Sigmoid colon (tissue), 7 donors: Measurements from ENCODE around the gene TMTC2. TPM values are rescaled to one million over a fixed set of nuclear protein-coding genes. Genes with fewer than 3 reads are reported as not detected.
A peak's percentile ranks its signal among the peaks of the same experiment; 100 is the strongest.

Source experiments
- DNase-seq: peaks from one replicate; pipeline ENCODE4 v3.0.0-alpha.2; 2019
- H3K27ac ChIP-seq, 4 donors: fragments of 200-600 bp; sonication (generic); one replicate each; pipeline ENCODE4 v1.5.1; 2016 to 2019; ENCODE audit warnings: mild to moderate bottlenecking in 1 of 4
- H3K27me3 ChIP-seq, 3 donors: fragments of 200-600 bp; sonication (generic); one replicate each; pipeline ENCODE4 v1.5.1; 2019; ENCODE audit warnings: mild to moderate bottlenecking in 1 of 3
- H3K36me3 ChIP-seq, 4 donors: fragments of 200-600 bp; sonication (generic); one replicate each; pipeline ENCODE4 v1.5.1; 2016 to 2019
- H3K4me1 ChIP-seq, 4 donors: fragments of 200-600 bp; sonication (generic); one replicate each; pipeline ENCODE4 v1.5.1; 2017 to 2019
- H3K4me3 ChIP-seq, 4 donors: fragments of 200-600 bp; sonication (generic); one replicate each; pipeline ENCODE4 v1.5.1; 2017 to 2019; ENCODE audit warnings: mild to moderate bottlenecking in 2 of 4, moderate library complexity in 1 of 4
- H3K9me3 ChIP-seq, 4 donors: fragments of 200-600 bp in 3 of 4; sonication (generic) in 3 of 4; one replicate each; pipeline versions ENCODE4 v1.5.1 to v1.6.1; 2013 to 2019
- CTCF ChIP-seq, 4 experiments: fragments of 450-650 bp in 3 of 4; fragments of 200-600 bp in 1 of 4; IDR thresholded peaks; one replicate each; pipeline ENCODE4 v1.5.1; 2016 to 2019; ENCODE audit warnings: antibody characterized with exemption in 4 of 4, mild to moderate bottlenecking in 3 of 4, moderate library complexity in 2 of 4
- EP300 ChIP-seq, 4 donors: sonication (generic); formaldehyde crosslinking; IDR thresholded peaks; one replicate each; pipeline ENCODE4 v1.6.1; 2017; ENCODE audit warnings: antibody characterized with exemption in 4 of 4
- POLR2A ChIP-seq, 2 donors: fragments of 450-650 bp; IDR thresholded peaks; one replicate each; pipeline ENCODE4 v1.6.1; 2016; ENCODE audit warnings: antibody characterized with exemption in 2 of 2, mild to moderate bottlenecking in 2 of 2, moderate library complexity in 2 of 2
- POLR2AphosphoS5 ChIP-seq, 4 donors: sonication (generic); formaldehyde crosslinking; IDR thresholded peaks; one replicate each; pipeline ENCODE4 v1.6.1; 2017; ENCODE audit warnings: antibody characterized with exemption in 4 of 4
- WGBS, 2 donors: extraction: QIAGEN DNeasy Blood & Tissue Kit; methylation state at CpG; one replicate each; pipeline ENCODE4 v1.1.7; 2013; 5-methylcytosine and 5-hydroxymethylcytosine counted together
- intact Hi-C: fragments of 100-400 bp; cut with DNase I; formaldehyde crosslinking; loops from one replicate; pipeline ENCODE4 v1.15.1; 2023
- polyA plus RNA-seq, 3 donors: library from polyadenylated mRNA; stranded (reverse); fragments of 200-250 nt; gene quantifications; one replicate each; pipeline ENCODE4 v1.2.3, GENCODE V29; 2013
- total RNA-seq, 4 donors: library from RNA; depleted of rRNA; stranded (reverse); fragments of >200 nt; gene quantifications; one replicate each; pipeline ENCODE4 v1.1.0, GENCODE V29; 2016
- donor health status: healthy with polysubstance abuse.
- donor health status: Bipolar disorder and iron deficiency.
- donor health status: healthy.

The TMTC2 gene
- total and polyA plus RNA-seq, 7 donors = 1.2 to 74.4 (median 61.2) TPM

DNA sequence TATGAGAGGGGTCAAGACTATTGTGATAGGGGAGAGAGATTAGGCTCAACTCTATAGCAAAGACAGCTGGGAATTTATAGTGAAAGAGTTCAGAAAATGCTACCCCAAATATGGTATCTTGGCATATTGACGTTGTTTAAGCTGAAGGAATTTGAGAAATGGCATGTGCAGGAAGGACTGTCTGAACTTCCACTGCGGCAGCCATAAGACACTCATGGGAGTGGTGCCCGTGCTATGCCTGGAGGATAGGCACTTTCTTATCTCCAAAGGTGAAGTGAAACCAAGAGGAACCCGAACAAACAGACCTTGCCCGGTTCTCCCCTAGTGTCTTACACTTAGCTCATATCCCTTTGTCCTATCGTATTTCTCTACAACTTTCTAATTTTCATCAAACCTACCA lies 390.3 kb downstream of the TMTC2 start:
- Histone ChIP-seq H3K27ac (no peak overlapping the region), H3K36me3 (no peaks in the 10 kb centered on the region), H3K4me1 (peaks cover 2 to 24% (median 5%) of the 10 kb centered on the region in 4 donors), H3K4me3 (no peak overlapping the region), H3K27me3 (no peaks in the 10 kb centered on the region), H3K9me3 (peaks cover 0 to 3% (median 0%) of the 10 kb centered on the region in 4 donors)
- intact Hi-C loops = no loop called here
- TF ChIP-seq POLR2A (IDR thresholded peaks at IDR 0.05) (no peak), EP300 (IDR thresholded peaks at IDR 0.05) (no peak), POLR2AphosphoS5 (IDR thresholded peaks at IDR 0.05) (no peak), CTCF (IDR thresholded peaks at IDR 0.05) (no peak)
- DNase-seq = no peak
- 90 to 94% methylated on average over 6 of the region's 6 CpGs for WGBS, 2 donors

- H3K36me3 ChIP-seq = no peaks in the 10 kb centered on the region
- DNase-seq = no peak
- H3K27ac ChIP-seq = peak overlapping the region in 2 of 4 donors; percentile 32 to 36
- intact Hi-C loops = no loop called here
- H3K27me3 ChIP-seq = no peaks in the 10 kb centered on the region
- WGBS, 2 donors = 59 to 70% methylated on average over 5 of the region's 5 CpGs
- TF ChIP-seq POLR2AphosphoS5 (IDR thresholded peaks at IDR 0.05) (peak in 1 of 4 donors; percentile 45), EP300 (IDR thresholded peaks at IDR 0.05) (peak in 2 of 4 donors; percentile 11 to 55), CTCF (IDR thresholded peaks at IDR 0.05) (no peak), POLR2A (IDR thresholded peaks at IDR 0.05) (no peak)
- H3K4me1 ChIP-seq = peaks cover 2 to 33% (median 20%) of the 10 kb centered on the region in 4 donors
- no peaks in the 10 kb centered on the region for H3K9me3 ChIP-seq
- no peak overlapping the region for H3K4me3 ChIP-seq
Observed at GRCh38 chr12:83082690-83083276, 396.1 kb downstream of the TMTC2 start.

GRCh38 chr12:83083616-83084015 lies 396.9 kb downstream of the TMTC2 start:
- peak overlapping the region in 2 of 4 donors; percentile 27 to 36 for H3K27ac ChIP-seq
- H3K9me3 ChIP-seq = no peaks in the 10 kb centered on the region
- TF ChIP-seq POLR2A (IDR thresholded peaks at IDR 0.05) (no peak), CTCF (IDR thresholded peaks at IDR 0.05) (no peak), POLR2AphosphoS5 (IDR thresholded peaks at IDR 0.05) (no peak), EP300 (IDR thresholded peaks at IDR 0.05) (no peak)
- H3K4me1 ChIP-seq = peaks cover 2 to 33% (median 20%) of the 10 kb centered on the region in 4 donors
- no peaks in the 10 kb centered on the region for H3K27me3 ChIP-seq
- no peak overlapping the region for H3K4me3 ChIP-seq
- WGBS, 2 donors = 66 to 92% methylated on average over 4 of the region's 4 CpGs
- H3K36me3 ChIP-seq = no peaks in the 10 kb centered on the region
- intact Hi-C loops = no loop called here
- DNase-seq = no peak

- H3K4me1 ChIP-seq = peaks cover 2 to 33% (median 20%) of the 10 kb centered on the region in 4 donors
- WGBS, 2 donors = 83 to 88% methylated on average over 3 of the region's 3 CpGs
- no peaks in the 10 kb centered on the region for H3K36me3 ChIP-seq
- no peak overlapping the region for H3K4me3 ChIP-seq
- intact Hi-C loops = no loop called here
- TF ChIP-seq POLR2AphosphoS5 (IDR thresholded peaks at IDR 0.05) = no peak
- TF ChIP-seq EP300 (IDR thresholded peaks at IDR 0.05) = no peak
- no peak for TF ChIP-seq POLR2A (IDR thresholded peaks at IDR 0.05)
- no peak for TF ChIP-seq CTCF (IDR thresholded peaks at IDR 0.05)
- no peaks in the 10 kb centered on the region for H3K9me3 ChIP-seq
- no peak for DNase-seq
- no peaks in the 10 kb centered on the region for H3K27me3 ChIP-seq
- H3K27ac ChIP-seq = no peak overlapping the region
Observed at GRCh38 chr12:83084516-83085234, 398.0 kb downstream of the TMTC2 start.
